ENCODE results near the gene PGA3. TPM values are rescaled to one million over a fixed set of nuclear protein-coding genes. Genes with fewer than 3 reads are reported as not detected.
"Not testable (repeated sequence)": the region's sequence is repeated elsewhere in the genome, so short reads cannot be mapped to it uniquely, and the experiment has no call there.

The PGA3 gene
- total RNA-seq, 2 donors from 2014 or later: 0.97 to 3.6 TPM

- intact Hi-C loops (cut with DNase I): no loop called here
- ATAC-seq (no peak), DNase-seq (no peak)
Observed at GRCh38 chr11:61168042-61168688, 35.1 kb upstream of the PGA3 start.

GRCh38 chr11:61168800-61169199, 34.5 kb upstream of the PGA3 start:
- ATAC-seq (no peak), DNase-seq (no peak)
- intact Hi-C loops (cut with DNase I): no loop called here

- intact Hi-C loops (cut with DNase I): no loop called here
- ATAC-seq: no peak
- no peak for DNase-seq
Observed at GRCh38 chr11:61170566-61170965, 32.7 kb upstream of the PGA3 start.

GRCh38 chr11:61171907-61172306, 31.4 kb upstream of the PGA3 start:
- intact Hi-C loops (cut with DNase I): no loop called here
- no peak for DNase-seq
- no peak for ATAC-seq

- DNase-seq: no peak
- no peak for ATAC-seq
- intact Hi-C loops (cut with DNase I): no loop called here
Observed at GRCh38 chr11:61172356-61172755, 31.0 kb upstream of the PGA3 start.

- intact Hi-C loops (cut with DNase I): no loop called here
- ATAC-seq (no peak), DNase-seq (no peak)
Observed at GRCh38 chr11:61172888-61173287, 30.4 kb upstream of the PGA3 start.

GRCh38 chr11:61173456-61173855, 29.9 kb upstream of the PGA3 start:
- DNase-seq: no peak
- intact Hi-C loops (cut with DNase I): no loop called here
- ATAC-seq: no peak

- intact Hi-C loops (cut with DNase I): no loop called here
- DNase-seq (no peak), ATAC-seq (peak in 1 of 2 donors; percentile 32)
Observed at GRCh38 chr11:61174273-61174672, 29.0 kb upstream of the PGA3 start.

GRCh38 chr11:61174949-61175348, 28.4 kb upstream of the PGA3 start:
- ATAC-seq: no peak
- intact Hi-C loops (cut with DNase I): no loop called here
- no peak for DNase-seq

- DNase-seq: no peak
- intact Hi-C loops (cut with DNase I): no loop called here
- ATAC-seq: no peak
Observed at GRCh38 chr11:61176446-61176845, 26.9 kb upstream of the PGA3 start.

- DNase-seq; intact Hi-C loops (cut with DNase I); ATAC-seq: not testable (repeated sequence)
Observed at GRCh38 chr11:61180205-61180604, 23.1 kb upstream of the PGA3 start.

- DNase-seq (no peak), ATAC-seq (no peak)
- intact Hi-C loops (cut with DNase I): no loop called here
Observed at GRCh38 chr11:61181489-61181888, 21.8 kb upstream of the PGA3 start.

GRCh38 chr11:61183645-61184044, 19.7 kb upstream of the PGA3 start:
- ATAC-seq (no peak), DNase-seq (no peak)
- intact Hi-C loops (cut with DNase I): no loop called here

- no peak for DNase-seq
- no peak for ATAC-seq
- intact Hi-C loops (cut with DNase I): loop anchor here in 1 of 2 donors (2.0 to 5.0 kb wide), 2 partner anchors 218 to 354 kb away; no protein-coding TSS in a partner anchor
Observed at GRCh38 chr11:61186504-61186903, 16.8 kb upstream of the PGA3 start.

GRCh38 chr11:61187505-61188130, 15.7 kb upstream of the PGA3 start:
- intact Hi-C loops (cut with DNase I): loop anchor here in 1 of 2 donors (2.0 to 5.0 kb wide), 2 partner anchors 219 to 355 kb away; no protein-coding TSS in a partner anchor
- DNase-seq (peak; percentile 81), ATAC-seq (peak; percentile 72 to 77)

- intact Hi-C loops (cut with DNase I): loop anchor here in 1 of 2 donors (5.0 kb wide), 1 partner anchor 358 kb away; no protein-coding TSS in a partner anchor
- no peak for DNase-seq
- ATAC-seq: no peak
Observed at GRCh38 chr11:61189933-61190332, 13.4 kb upstream of the PGA3 start.

GRCh38 chr11:61193596-61193995, 9.7 kb upstream of the PGA3 start:
- intact Hi-C loops (cut with DNase I): no loop called here
- peak in 1 of 2 donors; percentile 49 for ATAC-seq
- DNase-seq: no peak

GRCh38 chr11:61194169-61194671, 9.1 kb upstream of the PGA3 start:
- ATAC-seq: peak in 1 of 2 donors; percentile 82
- no peak for DNase-seq
- intact Hi-C loops (cut with DNase I): no loop called here

GRCh38 chr11:61194981-61195695, 8.2 kb upstream of the PGA3 start:
- DNase-seq (no peak), ATAC-seq (no peak)
- intact Hi-C loops (cut with DNase I): no loop called here

GRCh38 chr11:61195719-61196118, 7.6 kb upstream of the PGA3 start:
- intact Hi-C loops (cut with DNase I): no loop called here
- DNase-seq (no peak), ATAC-seq (no peak)
